A549 (cell line): ENCODE measurements around the gene SLC25A36. TPM values are rescaled to one million over a fixed set of nuclear protein-coding genes. Genes with fewer than 3 reads are reported as not detected.

Experiments
- ATAC-seq, 2 experiments: fragments of 200-7000 bp in 1 of 2; fragments of >200 bp in 1 of 2; cut with Nextera tagmentation in 1 of 2; cut with Tn5 transposase in 1 of 2; 3 replicates each; pipeline versions ENCODE4 v1.8.0 to v1.9.1; 2018 to 2020; ENCODE audit warnings: mild to moderate bottlenecking in 1 of 2, moderate library complexity in 1 of 2
- CTCF ChIA-PET: fragments of 300-600 bp; sonication (Branson Sonifier 250); formaldehyde crosslinking; extraction: SDS; loops from one replicate; lab custom pipeline; 2021; ENCODE audit warnings: antibody characterized with exemption, inconsistent platforms; lab: Yijun Ruan, JAX
- POLR2A ChIA-PET: fragments of 350-600 bp; formaldehyde crosslinking; extraction: SDS; loops from one replicate; lab custom pipeline; 2021; ENCODE audit warnings: antibody characterized with exemption, inconsistent platforms; lab: Yijun Ruan, JAX
- DNase-seq, 2 experiments: peaks; one replicate each; pipeline versions ENCODE4 v3.0.0 to v3.0.0-alpha.2; 2011 to 2016; ENCODE audit warnings: low read depth in 1 of 2, low spot score in 1 of 2
- FAIRE-seq: peaks from 2 replicates; lab custom pipeline; 2011; peaks lifted over from hg19 to GRCh38; lab: Jason Lieb, UNC
- H3K27ac ChIP-seq, 2 experiments: fragments of >200 bp; sonication (Bioruptor Twin); formaldehyde crosslinking; 3 replicates each; pipeline ENCODE4 v1.5.1; 2016 to 2017
- H3K4me1 ChIP-seq: fragments of >200 bp; sonication (Bioruptor Twin); formaldehyde crosslinking; 3 replicates; pipeline ENCODE4 v1.6.1; 2016
- H3K4me2 ChIP-seq: fragments of >200 bp; sonication (Bioruptor Twin); formaldehyde crosslinking; 3 replicates; pipeline ENCODE4 v1.6.1; 2016
- H3K4me3 ChIP-seq: fragments of >200 bp; sonication (Bioruptor Twin); formaldehyde crosslinking; 3 replicates; pipeline ENCODE4 v1.5.1; 2016
- H3K9me3 ChIP-seq: fragments of >200 bp; sonication (Bioruptor Twin); formaldehyde crosslinking; 3 replicates; pipeline ENCODE4 v1.6.1; 2016
- ATOH8 ChIP-seq: fragments of 250-450 bp; sonication (Bioruptor Pico); IDR thresholded peaks from 2 replicates; pipeline ENCODE4 v1.5.0; 2020; ENCODE audit warnings: low read depth, mild to moderate bottlenecking, moderate library complexity
- BHLHE40 ChIP-seq: IDR thresholded peaks from 2 replicates; pipeline ENCODE4 v1.6.1; 2012; ENCODE audit warnings: low read depth, low read length, inconsistent platforms
- CBX8 ChIP-seq: fragments of 200-600 bp; sonication (generic); IDR thresholded peaks from 2 replicates; pipeline ENCODE4 v1.6.1; 2016
- CHD2 ChIP-seq: fragments of 150-350 bp; IDR thresholded peaks from 2 replicates; pipeline ENCODE4 v1.6.1; 2014; ENCODE audit warnings: low read length; ENCODE audit not compliant: partially characterized antibody
- E2F6 ChIP-seq: IDR thresholded peaks from 2 replicates; pipeline ENCODE4 v1.6.1; 2012; ENCODE audit warnings: low read depth, borderline replicate concordance
- ESRRA ChIP-seq: fragments of 150-350 bp; IDR thresholded peaks from 2 replicates; pipeline ENCODE4 v1.6.1; 2014; ENCODE audit warnings: mild to moderate bottlenecking, low read length, borderline replicate concordance
- GATA3 ChIP-seq: IDR thresholded peaks from 2 replicates; pipeline ENCODE4 v1.6.1; 2012; ENCODE audit warnings: borderline replicate concordance
- HEYL ChIP-seq: fragments of 250-450 bp; sonication (Bioruptor Pico); IDR thresholded peaks from 2 replicates; pipeline ENCODE4 v1.8.0; 2021; ENCODE audit warnings: mild to moderate bottlenecking, moderate library complexity
- HOXB13 ChIP-seq: fragments of 250-450 bp; sonication (Bioruptor Pico); IDR thresholded peaks from 2 replicates; pipeline ENCODE4 v1.5.0; 2020; ENCODE audit warnings: low read depth, mild to moderate bottlenecking, moderate library complexity
- HOXB5 ChIP-seq: fragments of 250-450 bp; sonication (Bioruptor Pico); IDR thresholded peaks from 2 replicates; pipeline ENCODE4 v1.5.0; 2020; ENCODE audit warnings: mild to moderate bottlenecking, moderate library complexity
- JUN ChIP-seq, 2 experiments: fragments of >200 bp; sonication (Bioruptor Twin); formaldehyde crosslinking; IDR thresholded peaks; 2 replicates in 1 of 2; 3 replicates in 1 of 2; pipeline ENCODE4 v1.6.1; 2016 to 2017
- KDM1A ChIP-seq: fragments of 200-600 bp; sonication (generic); IDR thresholded peaks from 2 replicates; pipeline ENCODE4 v1.6.1; 2016; ENCODE audit warnings: low read depth, mild to moderate bottlenecking
- KDM5A ChIP-seq: fragments of 200-600 bp; sonication (generic); IDR thresholded peaks from 2 replicates; pipeline ENCODE4 v1.6.1; 2016; ENCODE audit warnings: antibody characterized with exemption, mild to moderate bottlenecking
- MAZ ChIP-seq: fragments of 150-350 bp; IDR thresholded peaks from 2 replicates; pipeline ENCODE4 v1.6.1; 2014; ENCODE audit warnings: antibody characterized with exemption, low read depth, low read length, borderline replicate concordance
- NR3C1 ChIP-seq: fragments of >200 bp; sonication (Bioruptor Twin); formaldehyde crosslinking; IDR thresholded peaks from 3 replicates; pipeline ENCODE4 v1.6.1; 2017
- POLR2A ChIP-seq: IDR thresholded peaks from 2 replicates; pipeline ENCODE4 v1.6.1; 2012; ENCODE audit warnings: mild to moderate bottlenecking, low read length
- POLR2AphosphoS2 ChIP-seq: conservative IDR thresholded peaks from 2 replicates; pipeline ENCODE4 v1.6.1; 2012; ENCODE audit warnings: low read length, improper control_type of control experiment, inconsistent platforms
- RAD21 ChIP-seq, 2 experiments: fragments of >200 bp in 1 of 2; sonication (Bioruptor Twin) in 1 of 2; formaldehyde crosslinking in 1 of 2; IDR thresholded peaks in 1 of 2; conservative IDR thresholded peaks in 1 of 2; 2 replicates in 1 of 2; 3 replicates in 1 of 2; pipeline ENCODE4 v1.6.1; 2012 to 2018; ENCODE audit warnings: inconsistent platforms in 1 of 2
- RARB ChIP-seq: fragments of 250-450 bp; sonication (Bioruptor Pico); IDR thresholded peaks from 2 replicates; pipeline ENCODE4 v1.8.0; 2021; ENCODE audit warnings: mild to moderate bottlenecking, moderate library complexity
- RCOR1 ChIP-seq: fragments of 150-350 bp; IDR thresholded peaks from 2 replicates; pipeline ENCODE4 v1.6.1; 2014; ENCODE audit warnings: antibody characterized with exemption, low read length, low read depth
- RFX5 ChIP-seq: fragments of 450-650 bp; IDR thresholded peaks from 2 replicates; pipeline ENCODE4 v1.7.1; 2014; ENCODE audit warnings: antibody characterized with exemption, mild to moderate bottlenecking, moderate library complexity
- RNF2 ChIP-seq: fragments of 200-600 bp; sonication (generic); IDR thresholded peaks from 2 replicates; pipeline ENCODE4 v1.6.1; 2016; ENCODE audit warnings: low read depth, mild to moderate bottlenecking, antibody characterized with exemption, moderate library complexity, borderline replicate concordance
- SMC3 ChIP-seq: fragments of >200 bp; sonication (Bioruptor Twin); formaldehyde crosslinking; IDR thresholded peaks from 3 replicates; pipeline ENCODE4 v1.6.1; 2018; ENCODE audit warnings: inconsistent platforms
- SREBF2 ChIP-seq: fragments of 450-650 bp; IDR thresholded peaks from 2 replicates; pipeline ENCODE4 v1.6.1; 2014; ENCODE audit warnings: mild to moderate bottlenecking, moderate library complexity
- TP53 ChIP-seq: fragments of 250-450 bp; sonication (Bioruptor Pico); IDR thresholded peaks from 2 replicates; pipeline ENCODE4 v1.5.0; 2021; ENCODE audit warnings: mild to moderate bottlenecking, moderate library complexity
- ZC3H11A ChIP-seq: fragments of 450-650 bp; IDR thresholded peaks from 2 replicates; pipeline ENCODE4 v1.6.1; 2014; ENCODE audit warnings: antibody characterized with exemption, mild to moderate bottlenecking
- ZSCAN20 ChIP-seq: fragments of 250-450 bp; sonication (Bioruptor Pico); IDR thresholded peaks from 2 replicates; pipeline ENCODE4 v1.8.0; 2022; ENCODE audit warnings: mild to moderate bottlenecking, moderate library complexity
- WGBS: methylation state at CpG from one replicate; pipeline ENCODE4 v1.1.6; 2017; ENCODE audit errors: missing lambda C conversion rate; 5-methylcytosine and 5-hydroxymethylcytosine counted together
- polyA plus RNA-seq, 4 experiments: library from polyadenylated mRNA; depleted of rRNA in 3 of 4; stranded (reverse); fragments of >200 nt; fragmentation: RNase III in 1 of 4; extraction: RNeasy Plus Mini Kit Qiagen cat#74134 plus additional on column Dnase treatment in 1 of 4; gene quantifications; 2 replicates in 3 of 4; 3 replicates in 1 of 4; pipeline ENCODE4 v1.2.3, GENCODE V29; 2011 to 2017
- TF ChIP-seq, protein P1 (sequence below): fragments of >200 bp; sonication (Bioruptor Twin); formaldehyde crosslinking; IDR thresholded peaks from 2 replicates; pipeline ENCODE4 v1.6.1; 2016
- TF ChIP-seq, protein P2 (sequence below): fragments of 150-350 bp; IDR thresholded peaks from 2 replicates; pipeline ENCODE4 v1.6.1; 2014; ENCODE audit warnings: low read depth, mild to moderate bottlenecking, low read length
- TF ChIP-seq, protein P3 (sequence below): fragments of >200 bp; sonication (Bioruptor Twin); formaldehyde crosslinking; IDR thresholded peaks from 3 replicates; pipeline ENCODE4 v1.5.1; 2016

SLC25A36 gene
- polyA plus RNA-seq, 2 of the 4 experiments (the other 2 are of a cell fraction): 18.2 to 75.0 TPM

DNA sequence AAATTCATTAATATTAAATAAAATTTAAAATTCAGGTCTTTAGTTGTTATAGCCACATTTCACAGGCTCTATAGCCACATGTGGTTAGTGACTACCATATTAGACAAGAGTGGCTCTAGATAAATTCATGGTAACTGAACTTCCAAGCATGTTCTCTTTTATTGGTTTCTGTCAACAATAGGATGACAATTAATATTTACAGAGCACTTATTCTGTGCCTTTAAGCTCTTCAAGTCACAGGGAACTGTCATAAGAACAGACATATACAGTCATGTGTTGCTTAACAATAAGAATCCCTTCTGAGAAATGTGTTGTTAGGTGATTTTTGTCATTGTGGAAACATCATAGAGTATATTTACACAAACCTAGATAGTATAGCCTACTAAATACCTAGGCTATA is 38.8 kb upstream of the SLC25A36 start:
- DNase-seq: no peak
- POLR2A ChIA-PET: no interaction called here
- CTCF ChIA-PET: interaction anchor here (4.3 kb wide), 1 partner anchor 288 kb away, joined by 14 read pairs; no protein-coding TSS in a partner anchor
- Histone ChIP-seq H3K9me3 (no peaks in the 10 kb centered on the region), H3K27ac (no peak overlapping the region), H3K4me1 (no peaks in the 10 kb centered on the region), H3K4me2 (no peak overlapping the region), H3K4me3 (no peak overlapping the region)
- TF ChIP-seq HOXB5 (CRISPR knock-in tag) (no peak), ATOH8 (CRISPR knock-in tag) (no peak), POLR2A (no peak)
- no peak for ATAC-seq
- FAIRE-seq: no peak

GRCh38 chr3:140903196-140903595 is 38.4 kb upstream of the SLC25A36 start:
- ChIA-PET POLR2A (no interaction called here), CTCF (no interaction called here)
- ATAC-seq: no peak
- TF ChIP-seq RAD21 (conservative IDR thresholded peaks at IDR 0.05 in 1 of 2, IDR thresholded peaks at IDR 0.05 in 1 of 2) (no peak), SREBF2 (no peak), BHLHE40 (no peak), KDM5A (no peak), KDM1A (no peak), ESRRA (no peak), JUN (IDR thresholded peaks at IDR 0.05) (no peak), RARB (CRISPR knock-in tag) (no peak), CHD2 (no peak), MAZ (no peak), ZC3H11A (no peak), TP53 (CRISPR knock-in tag) (no peak), POLR2A (no peak)
- TF ChIP-seq, protein P1, sequence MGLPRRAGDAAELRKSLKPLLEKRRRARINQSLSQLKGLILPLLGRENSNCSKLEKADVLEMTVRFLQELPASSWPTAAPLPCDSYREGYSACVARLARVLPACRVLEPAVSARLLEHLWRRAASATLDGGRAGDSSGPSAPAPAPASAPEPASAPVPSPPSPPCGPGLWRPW: no peak
- no peaks in the 10 kb centered on the region for H3K9me3 ChIP-seq
- FAIRE-seq: no peak
- no peaks in the 10 kb centered on the region for H3K4me1 ChIP-seq
- H3K4me2 ChIP-seq: no peak overlapping the region
- H3K4me3 ChIP-seq: no peak overlapping the region
- no peak overlapping the region for H3K27ac ChIP-seq
- DNase-seq: no peak

- FAIRE-seq: no peak
- WGBS: 0% methylated on average over 1 of the region's 1 CpG
- no peak for TF ChIP-seq POLR2AphosphoS2
- TF ChIP-seq HOXB13 (CRISPR knock-in tag): no peak
- no peak for TF ChIP-seq ZSCAN20 (CRISPR knock-in tag)
- no peak for TF ChIP-seq RCOR1
- TF ChIP-seq ESRRA: no peak
- TF ChIP-seq, protein P2, sequence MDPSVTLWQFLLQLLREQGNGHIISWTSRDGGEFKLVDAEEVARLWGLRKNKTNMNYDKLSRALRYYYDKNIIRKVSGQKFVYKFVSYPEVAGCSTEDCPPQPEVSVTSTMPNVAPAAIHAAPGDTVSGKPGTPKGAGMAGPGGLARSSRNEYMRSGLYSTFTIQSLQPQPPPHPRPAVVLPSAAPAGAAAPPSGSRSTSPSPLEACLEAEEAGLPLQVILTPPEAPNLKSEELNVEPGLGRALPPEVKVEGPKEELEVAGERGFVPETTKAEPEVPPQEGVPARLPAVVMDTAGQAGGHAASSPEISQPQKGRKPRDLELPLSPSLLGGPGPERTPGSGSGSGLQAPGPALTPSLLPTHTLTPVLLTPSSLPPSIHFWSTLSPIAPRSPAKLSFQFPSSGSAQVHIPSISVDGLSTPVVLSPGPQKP: no peak
- TF ChIP-seq MAZ: no peak
- TF ChIP-seq KDM1A: no peak
- TF ChIP-seq GATA3: no peak
- no peak for TF ChIP-seq NR3C1
- TF ChIP-seq CBX8: no peak
- TF ChIP-seq JUN (IDR thresholded peaks at IDR 0.05): no peak
- TF ChIP-seq, protein P3, sequence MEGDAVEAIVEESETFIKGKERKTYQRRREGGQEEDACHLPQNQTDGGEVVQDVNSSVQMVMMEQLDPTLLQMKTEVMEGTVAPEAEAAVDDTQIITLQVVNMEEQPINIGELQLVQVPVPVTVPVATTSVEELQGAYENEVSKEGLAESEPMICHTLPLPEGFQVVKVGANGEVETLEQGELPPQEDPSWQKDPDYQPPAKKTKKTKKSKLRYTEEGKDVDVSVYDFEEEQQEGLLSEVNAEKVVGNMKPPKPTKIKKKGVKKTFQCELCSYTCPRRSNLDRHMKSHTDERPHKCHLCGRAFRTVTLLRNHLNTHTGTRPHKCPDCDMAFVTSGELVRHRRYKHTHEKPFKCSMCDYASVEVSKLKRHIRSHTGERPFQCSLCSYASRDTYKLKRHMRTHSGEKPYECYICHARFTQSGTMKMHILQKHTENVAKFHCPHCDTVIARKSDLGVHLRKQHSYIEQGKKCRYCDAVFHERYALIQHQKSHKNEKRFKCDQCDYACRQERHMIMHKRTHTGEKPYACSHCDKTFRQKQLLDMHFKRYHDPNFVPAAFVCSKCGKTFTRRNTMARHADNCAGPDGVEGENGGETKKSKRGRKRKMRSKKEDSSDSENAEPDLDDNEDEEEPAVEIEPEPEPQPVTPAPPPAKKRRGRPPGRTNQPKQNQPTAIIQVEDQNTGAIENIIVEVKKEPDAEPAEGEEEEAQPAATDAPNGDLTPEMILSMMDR: no peak
- no peak for TF ChIP-seq SMC3
- TF ChIP-seq HEYL (CRISPR knock-in tag): no peak
- no peak for TF ChIP-seq RFX5
- no peak for TF ChIP-seq E2F6
- TF ChIP-seq RNF2: no peak
- no peak for TF ChIP-seq POLR2A
Measured at GRCh38 chr3:140904521-140904920, 37.1 kb upstream of the SLC25A36 start.

More at GRCh38 chr3:140904521-140904920, 37.1 kb upstream of the SLC25A36 start:
- no peaks in the 10 kb centered on the region for H3K4me1 ChIP-seq
- ChIA-PET CTCF (no interaction called here), POLR2A (no interaction called here)
- H3K9me3 ChIP-seq: no peaks in the 10 kb centered on the region
- no peak for DNase-seq
- no peak overlapping the region for H3K4me2 ChIP-seq
- ATAC-seq: no peak
- H3K4me3 ChIP-seq: no peak overlapping the region
- no peak overlapping the region for H3K27ac ChIP-seq
